Activated T-cell treated with anti-CD3 and anti-CD28 coated beads, Interleukin-2, amount 50 U/mL, for 72 hours (primary cell): Measurements from ENCODE around the gene PALLD. TPM values are rescaled to one million over a fixed set of nuclear protein-coding genes. Genes with fewer than 3 reads are reported as not detected.

ENCODE experiments used
- ATAC-seq, 2 donors: fragments of 150-1000 bp; cut with Tn5 transposase; replicated peaks in 1 of 2; 2 replicates each; pipeline ENCODE4 v1.10.0; 2021; ENCODE audit warnings: moderate library complexity in 2 of 2, mild to moderate bottlenecking in 1 of 2
- DNase-seq, 2 donors: peaks; one replicate each; pipeline ENCODE4 v3.0.0; 2021 to 2022; ENCODE audit warnings: mixed read lengths in 1 of 2
- H3K27ac Mint-ChIP-seq: one replicate; pipeline ENCODE4 v1.8.0; 2022; ENCODE audit warnings: mild to moderate bottlenecking, moderate library complexity, mixed read lengths
- H3K27me3 Mint-ChIP-seq: one replicate; pipeline ENCODE4 v1.8.0; 2022; ENCODE audit warnings: low read depth, mixed read lengths
- H3K36me3 Mint-ChIP-seq, 2 donors: one replicate each; pipeline ENCODE4 v1.8.0; 2022; ENCODE audit warnings: mixed read lengths in 2 of 2, mild to moderate bottlenecking in 1 of 2; ENCODE audit not compliant: insufficient read depth in 2 of 2
- H3K4me1 Mint-ChIP-seq: one replicate; pipeline ENCODE4 v1.8.0; 2022; ENCODE audit warnings: low read depth, mixed read lengths
- H3K4me3 Mint-ChIP-seq, 2 donors: one replicate each; pipeline ENCODE4 v1.8.0; 2022; ENCODE audit warnings: mild to moderate bottlenecking in 2 of 2, mixed read lengths in 2 of 2, moderate library complexity in 2 of 2
- H3K9me3 Mint-ChIP-seq, 2 donors: one replicate each; pipeline ENCODE4 v1.8.0; 2022; ENCODE audit warnings: mixed read lengths in 2 of 2
- total RNA-seq, 2 donors: library from RNA; stranded (reverse); gene quantifications; one replicate each; pipeline ENCODE4 v1.2.3, GENCODE V29; 2022

PALLD gene
- total RNA-seq, 2 donors from 2014 or later: 13.5 to 16.7 TPM

DNA sequence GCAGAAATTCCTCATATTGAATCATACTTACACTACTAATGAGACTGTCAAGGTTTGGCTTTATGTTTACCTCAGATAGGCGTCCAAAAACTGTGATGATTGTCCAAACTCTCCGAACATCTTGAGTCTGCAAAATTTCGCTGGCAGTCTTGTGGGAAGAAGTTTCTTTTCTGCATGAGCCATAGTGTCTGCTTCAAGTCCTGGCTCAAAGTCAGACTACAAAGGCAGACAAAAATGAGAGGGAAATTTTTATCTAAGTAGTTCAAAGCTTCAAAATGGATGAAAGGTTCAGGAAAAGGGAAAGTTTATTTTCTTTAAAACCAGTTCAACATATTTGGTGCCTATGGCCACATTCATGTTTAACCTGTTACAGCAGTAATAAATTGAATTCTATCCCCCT, 40.7 kb downstream of the PALLD start:
- no peaks in the 10 kb centered on the region for H3K9me3 Mint-ChIP-seq
- no peak overlapping the region for H3K4me3 Mint-ChIP-seq
- H3K27ac Mint-ChIP-seq: no peak overlapping the region
- H3K27me3 Mint-ChIP-seq: peaks cover 6% of the 10 kb centered on the region
- H3K4me1 Mint-ChIP-seq: peaks cover 6% of the 10 kb centered on the region
- ATAC-seq (no peak), DNase-seq (no peak)
- no peaks in the 10 kb centered on the region for H3K36me3 Mint-ChIP-seq

DNA sequence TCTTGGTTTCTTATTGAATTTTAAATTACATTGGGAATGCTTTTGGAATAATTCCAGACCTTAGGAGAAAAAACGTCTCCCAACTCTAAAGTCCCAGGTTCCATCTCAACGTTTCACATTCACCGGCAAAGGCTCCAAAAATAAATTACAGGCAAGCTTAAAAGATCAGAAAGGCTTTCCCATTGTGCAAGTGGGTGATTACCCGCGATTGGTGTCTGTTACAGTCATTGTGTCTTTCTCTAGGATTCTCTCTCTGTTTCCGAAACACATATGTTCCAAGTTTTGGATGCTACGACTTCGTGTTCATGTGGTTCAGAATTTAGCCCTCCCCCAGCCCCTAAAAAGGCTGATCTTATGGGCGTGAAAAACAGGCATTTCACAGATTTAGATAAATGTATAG, 41.8 kb downstream of the PALLD start:
- peaks cover 6% of the 10 kb centered on the region for H3K4me1 Mint-ChIP-seq
- H3K27me3 Mint-ChIP-seq: peaks cover 6% of the 10 kb centered on the region
- H3K9me3 Mint-ChIP-seq: no peaks in the 10 kb centered on the region
- no peak overlapping the region for H3K4me3 Mint-ChIP-seq
- H3K27ac Mint-ChIP-seq: no peak overlapping the region
- ATAC-seq (no peak), DNase-seq (no peak)
- H3K36me3 Mint-ChIP-seq: no peaks in the 10 kb centered on the region

DNA sequence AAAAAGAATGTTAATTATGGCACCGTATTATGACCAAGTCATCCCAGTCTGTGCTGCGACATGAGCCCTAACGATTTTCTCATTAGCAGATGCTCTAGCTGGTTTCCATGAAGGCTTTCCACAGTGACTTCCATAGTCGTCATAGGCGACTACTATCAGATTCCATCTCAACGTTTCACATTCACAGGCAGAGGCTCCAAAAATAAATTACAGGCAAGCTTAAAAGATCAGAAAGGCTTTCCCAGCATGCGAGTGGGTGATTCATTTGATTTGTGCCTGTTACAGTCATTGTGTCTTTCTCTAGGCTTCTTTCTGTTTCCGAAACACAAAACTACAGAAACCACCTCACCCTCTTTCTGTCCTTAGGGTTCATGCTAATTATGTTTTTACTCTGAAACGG, 43.2 kb downstream of the PALLD start:
- DNase-seq: peak; percentile 4 to 5
- Mint-ChIP-seq H3K4me1 (peaks cover 6% of the 10 kb centered on the region), H3K27me3 (peaks cover 6% of the 10 kb centered on the region), H3K4me3 (peak overlapping the region; percentile 33 to 60), H3K27ac (peak overlapping the region; percentile 35), H3K36me3 (no peaks in the 10 kb centered on the region), H3K9me3 (no peaks in the 10 kb centered on the region)
- peak; percentile 88 to 96 for ATAC-seq

DNA sequence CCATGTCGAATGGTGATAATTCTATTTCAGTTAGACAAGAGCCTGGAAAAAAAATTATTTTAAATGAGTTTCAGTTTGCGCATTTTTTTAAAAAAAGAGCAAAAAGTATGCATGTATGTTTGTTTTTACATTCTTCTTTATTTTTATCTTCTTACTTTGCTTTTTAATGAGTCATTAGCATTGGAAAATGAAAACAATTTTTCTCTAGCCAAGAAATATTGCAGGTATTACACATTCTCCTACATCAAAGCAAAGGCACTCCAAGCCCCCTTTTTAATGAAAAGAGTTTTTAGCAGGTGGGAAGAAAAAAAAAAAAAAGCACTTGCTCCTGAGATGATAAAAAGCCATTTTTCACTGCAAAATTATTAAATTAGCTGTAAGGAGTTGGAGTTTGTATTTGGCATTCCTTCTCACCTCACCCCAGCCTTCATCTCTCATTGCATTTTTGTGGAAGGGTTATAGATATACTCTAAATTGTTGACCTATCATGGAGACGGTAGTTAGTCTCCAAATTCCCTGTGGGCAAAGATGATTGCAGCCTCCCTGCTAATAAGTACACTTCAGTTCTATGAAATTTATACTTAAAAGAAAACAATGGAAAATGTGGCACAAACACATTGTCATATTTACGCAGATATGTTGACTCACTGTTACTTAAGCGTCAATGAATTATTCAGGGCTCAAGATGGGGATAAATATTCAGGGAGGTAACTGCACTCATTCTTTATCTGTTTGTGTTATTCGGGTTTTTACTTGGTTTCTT, 43.8 kb downstream of the PALLD start:
- no peaks in the 10 kb centered on the region for H3K36me3 Mint-ChIP-seq

DNA sequence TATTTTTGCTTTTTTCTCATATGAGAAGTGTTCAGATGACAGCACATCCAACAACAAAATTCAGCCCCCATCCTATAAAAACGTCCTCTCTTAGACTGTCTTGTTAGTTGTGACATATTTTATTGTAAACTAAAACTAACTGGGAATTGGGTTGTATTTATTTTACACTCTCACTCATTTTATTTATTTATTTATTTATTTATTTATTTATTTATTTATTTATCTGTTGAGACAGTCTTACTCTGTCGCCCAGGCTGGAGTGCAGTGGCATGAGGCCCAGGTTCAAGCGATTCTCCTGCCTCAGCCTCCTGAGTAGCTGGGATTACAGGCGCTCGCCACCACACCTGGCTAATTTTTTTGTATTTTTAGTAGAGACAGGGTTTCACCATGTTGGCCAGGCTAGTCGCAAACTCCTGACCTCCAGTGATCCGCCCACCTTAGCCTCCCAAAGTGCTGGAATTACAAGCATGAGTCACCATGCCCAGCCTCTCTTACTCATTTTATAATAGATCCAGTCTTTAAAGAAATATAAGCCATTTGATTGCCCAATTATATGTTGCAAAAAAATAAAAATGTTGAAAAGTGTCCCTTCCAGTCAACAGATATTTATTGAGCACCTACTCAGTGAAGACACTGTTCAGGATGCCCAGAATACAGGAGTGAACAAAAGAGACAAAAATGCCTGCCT, 44.6 kb downstream of the PALLD start:
- Mint-ChIP-seq H3K4me1 (peaks cover 6% of the 10 kb centered on the region), H3K27ac (no peak overlapping the region), H3K4me3 (peak overlapping the region in 1 of 2 donors; percentile 31), H3K36me3 (no peaks in the 10 kb centered on the region), H3K27me3 (peaks cover 2% of the 10 kb centered on the region), H3K9me3 (no peaks in the 10 kb centered on the region)
- DNase-seq: no peak
- ATAC-seq: no peak

More for the DNA sequence above, 43.8 kb downstream of the PALLD start:
- DNase-seq: no peak
- H3K27ac Mint-ChIP-seq: peak overlapping the region; percentile 35
- peak overlapping the region in 1 of 2 donors; percentile 60 for H3K4me3 Mint-ChIP-seq
- H3K9me3 Mint-ChIP-seq: no peaks in the 10 kb centered on the region
- ATAC-seq: no peak
- peaks cover 6% of the 10 kb centered on the region for H3K27me3 Mint-ChIP-seq
- peaks cover 6% of the 10 kb centered on the region for H3K4me1 Mint-ChIP-seq

DNA sequence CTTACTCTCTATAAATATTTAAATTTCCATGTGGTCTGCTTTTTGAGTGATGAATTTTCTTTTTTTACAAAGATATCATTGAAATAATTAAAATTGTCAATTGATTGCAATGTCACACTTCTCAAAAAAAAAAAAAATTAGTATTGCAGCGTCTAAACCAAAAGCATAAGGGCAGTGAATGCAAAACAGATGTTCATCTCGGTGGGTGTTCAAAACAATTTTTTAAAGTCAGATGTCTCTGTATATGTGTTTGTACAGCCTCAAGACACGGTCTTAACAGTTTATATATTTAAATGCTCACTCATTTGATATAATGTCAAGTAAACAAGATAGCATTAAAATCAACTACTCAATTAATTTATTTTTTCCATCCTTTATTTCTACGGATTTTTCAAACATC, 52.3 kb downstream of the PALLD start:
- H3K9me3 Mint-ChIP-seq: no peaks in the 10 kb centered on the region
- no peak overlapping the region for H3K27ac Mint-ChIP-seq
- no peak overlapping the region for H3K4me3 Mint-ChIP-seq
- ATAC-seq: no peak
- no peak for DNase-seq
- H3K4me1 Mint-ChIP-seq: no peaks in the 10 kb centered on the region
- no peaks in the 10 kb centered on the region for H3K27me3 Mint-ChIP-seq
- no peaks in the 10 kb centered on the region for H3K36me3 Mint-ChIP-seq

GRCh38 chr4:168550064-168550766, 53.4 kb downstream of the PALLD start:
- no peaks in the 10 kb centered on the region for H3K27me3 Mint-ChIP-seq
- no peak for ATAC-seq

DNA sequence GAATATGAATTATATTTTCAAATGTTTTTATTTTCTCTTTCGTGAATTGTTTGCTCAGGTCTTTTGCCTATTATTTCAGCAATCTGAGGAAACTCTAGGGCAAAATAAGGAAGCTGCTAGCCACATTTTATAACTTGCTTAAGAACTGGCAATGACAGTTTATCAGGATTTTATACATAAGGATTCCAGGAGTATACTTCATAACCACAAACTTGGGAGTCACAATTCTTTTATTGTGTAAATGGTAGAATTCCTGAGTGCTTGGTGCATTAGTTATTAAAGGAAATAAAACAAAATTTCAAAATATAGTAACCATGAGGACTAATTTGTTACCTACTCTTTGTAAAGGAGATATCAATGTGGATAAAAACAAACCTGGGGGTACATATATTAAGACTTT, 54.4 kb downstream of the PALLD start:
- Mint-ChIP-seq H3K36me3 (no peaks in the 10 kb centered on the region), H3K9me3 (no peaks in the 10 kb centered on the region), H3K4me3 (no peak overlapping the region), H3K27me3 (no peaks in the 10 kb centered on the region), H3K27ac (no peak overlapping the region), H3K4me1 (no peaks in the 10 kb centered on the region)
- DNase-seq: no peak
- ATAC-seq: no peak

More at GRCh38 chr4:168550064-168550766, 53.4 kb downstream of the PALLD start:
- no peak overlapping the region for H3K27ac Mint-ChIP-seq
- no peaks in the 10 kb centered on the region for H3K4me1 Mint-ChIP-seq
- H3K4me3 Mint-ChIP-seq: no peak overlapping the region
- no peaks in the 10 kb centered on the region for H3K36me3 Mint-ChIP-seq
- no peaks in the 10 kb centered on the region for H3K9me3 Mint-ChIP-seq
- DNase-seq: no peak

DNA sequence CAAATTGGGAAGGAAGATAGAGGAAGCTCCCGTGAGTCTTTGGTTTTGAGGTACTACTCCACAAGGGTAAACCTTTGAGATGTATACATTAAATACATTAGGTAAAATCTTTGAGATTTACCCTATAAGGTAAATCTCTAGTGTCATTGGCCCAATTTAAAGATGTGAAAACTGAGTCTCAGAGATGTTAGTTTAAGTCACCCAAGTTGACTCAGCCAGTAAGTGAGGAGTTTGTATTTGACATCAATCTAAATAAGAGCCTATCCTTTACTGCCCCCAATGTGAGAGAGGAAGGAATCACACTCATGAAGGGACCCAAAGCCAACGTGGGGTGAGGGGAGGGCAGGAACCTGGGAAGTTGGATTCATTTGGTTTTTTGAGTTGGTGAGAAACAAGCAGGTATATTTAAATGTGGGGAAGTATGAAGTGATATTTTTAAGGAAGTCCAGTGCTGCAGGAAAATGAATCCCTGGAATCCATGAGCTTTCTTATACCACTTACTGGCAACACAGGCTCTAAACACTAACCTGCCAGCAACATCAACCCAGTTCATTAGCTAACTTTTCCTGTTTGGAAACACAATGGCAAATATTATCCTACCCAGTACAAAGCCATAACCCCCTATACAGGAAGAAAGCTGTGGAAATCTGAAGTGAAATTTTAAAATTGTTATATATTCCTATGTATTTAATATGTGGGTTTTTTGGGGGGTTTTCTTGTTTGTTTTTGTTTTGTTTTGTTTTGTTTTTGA, 55.3 kb downstream of the PALLD start:
- no peaks in the 10 kb centered on the region for H3K4me1 Mint-ChIP-seq
- H3K27me3 Mint-ChIP-seq: no peaks in the 10 kb centered on the region
- no peaks in the 10 kb centered on the region for H3K9me3 Mint-ChIP-seq
- no peak overlapping the region for H3K27ac Mint-ChIP-seq
- H3K36me3 Mint-ChIP-seq: no peaks in the 10 kb centered on the region
- H3K4me3 Mint-ChIP-seq: no peak overlapping the region
- peak in 1 of 2 donors; percentile 53 for ATAC-seq
- no peak for DNase-seq

- no peak overlapping the region for H3K27ac Mint-ChIP-seq
- peaks cover 10% of the 10 kb centered on the region for H3K27me3 Mint-ChIP-seq
- H3K9me3 Mint-ChIP-seq: peaks cover 0 to 2% of the 10 kb centered on the region in 2 donors
- no peaks in the 10 kb centered on the region for H3K36me3 Mint-ChIP-seq
- DNase-seq (no peak), ATAC-seq (no peak)
- no peak overlapping the region for H3K4me3 Mint-ChIP-seq
- no peaks in the 10 kb centered on the region for H3K4me1 Mint-ChIP-seq
Measured at GRCh38 chr4:168553714-168554370, 57.0 kb downstream of the PALLD start.

DNA sequence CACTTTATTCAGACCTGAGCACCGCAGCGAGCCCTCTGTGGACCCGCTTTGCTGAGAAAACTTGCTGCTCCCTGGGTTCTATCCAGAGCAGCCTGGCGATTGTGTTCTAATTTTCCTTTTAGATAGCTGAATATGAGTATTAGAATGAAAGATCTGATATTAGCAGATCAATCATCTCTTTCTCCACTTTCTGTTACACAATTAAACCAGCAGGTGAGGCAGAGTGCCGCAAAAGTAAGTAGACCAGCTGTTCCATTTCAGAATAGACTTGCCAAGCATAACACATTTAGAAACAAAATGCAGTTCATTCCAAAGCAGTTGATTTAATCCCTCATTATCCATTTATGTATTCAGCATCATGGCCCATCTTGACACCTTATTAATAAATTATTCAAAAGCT, 58.6 kb downstream of the PALLD start:
- no peaks in the 10 kb centered on the region for H3K36me3 Mint-ChIP-seq
- H3K9me3 Mint-ChIP-seq: peaks cover 0 to 2% of the 10 kb centered on the region in 2 donors
- H3K27me3 Mint-ChIP-seq: peaks cover 19% of the 10 kb centered on the region
- no peak overlapping the region for H3K27ac Mint-ChIP-seq
- ATAC-seq: no peak
- no peak overlapping the region for H3K4me3 Mint-ChIP-seq
- DNase-seq: no peak
- no peaks in the 10 kb centered on the region for H3K4me1 Mint-ChIP-seq

DNA sequence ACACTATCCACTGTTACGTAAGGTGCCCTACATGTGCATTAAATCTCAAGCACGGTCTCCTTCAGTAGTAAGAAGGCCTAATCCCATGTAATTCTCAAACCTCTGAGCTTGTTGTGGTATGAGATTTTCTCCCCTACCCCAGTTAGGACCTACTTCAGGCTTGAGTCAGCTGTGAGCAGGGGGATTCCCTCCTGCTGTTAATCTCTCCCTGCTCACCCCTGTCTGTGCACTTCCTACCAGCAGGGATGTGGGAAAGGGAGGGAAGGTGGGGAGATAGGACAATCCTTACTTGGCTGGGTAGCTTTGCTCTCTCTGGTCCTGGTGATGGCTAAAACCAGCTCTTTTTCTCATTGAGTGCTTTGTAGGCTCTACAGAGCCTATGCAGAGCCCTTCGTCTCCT, 60.8 kb downstream of the PALLD start:
- H3K4me1 Mint-ChIP-seq: no peaks in the 10 kb centered on the region
- peaks cover 0 to 2% of the 10 kb centered on the region in 2 donors for H3K9me3 Mint-ChIP-seq
- DNase-seq (no peak), ATAC-seq (no peak)
- H3K27ac Mint-ChIP-seq: no peak overlapping the region
- H3K27me3 Mint-ChIP-seq: peaks cover 19% of the 10 kb centered on the region
- no peaks in the 10 kb centered on the region for H3K36me3 Mint-ChIP-seq
- no peak overlapping the region for H3K4me3 Mint-ChIP-seq
